GM12878 (cell line): ENCODE data around the gene SLC9A3. TPM values are rescaled to one million over a fixed set of nuclear protein-coding genes. Genes with fewer than 3 reads are reported as not detected.

ENCODE experiments used
- ATAC-seq: fragments of 200-7000 bp; cut with Tn5 transposase; 3 replicates; pipeline ENCODE4 v1.9.1; 2020; ENCODE audit warnings: mild to moderate bottlenecking, moderate library complexity
- BruUV-seq: library from RNA; stranded (reverse); fragments of 400-500 nt; replicated peaks from 2 replicates; lab custom pipeline; 2021; lab: Mats Ljungman, UMichigan
- CTCF ChIA-PET: fragments of 300-600 bp; sonication (Branson Sonifier 250); formaldehyde crosslinking; extraction: SDS; loops from one replicate; lab custom pipeline; 2021; ENCODE audit warnings: inconsistent platforms; lab: Yijun Ruan, JAX
- POLR2A ChIA-PET: fragments of 350-600 bp; formaldehyde crosslinking; extraction: SDS; loops from one replicate; lab custom pipeline; 2021; ENCODE audit warnings: inconsistent platforms; lab: Charles Lee
- RAD21 ChIA-PET: fragments of 300-600 bp; sonication (Branson Sonifier 250); formaldehyde crosslinking; loops from one replicate; lab custom pipeline; 2023; ENCODE audit warnings: antibody characterized with exemption; ENCODE audit not compliant: unreplicated experiment; lab: Charles Lee
- SMC1A ChIA-PET: fragments of 300-600 bp; sonication (Branson Sonifier 250); formaldehyde crosslinking; loops from one replicate; lab custom pipeline; 2023; ENCODE audit not compliant: unreplicated experiment, uncharacterized antibody; lab: Charles Lee
- DNase-seq: peaks from one replicate; pipeline ENCODE4 v3.0.0-alpha.2; 2011; ENCODE audit warnings: low read depth, low spot score
- FAIRE-seq: peaks from 3 replicates; lab custom pipeline; 2011; peaks lifted over from hg19 to GRCh38; lab: Jason Lieb, UNC
- H2AFZ ChIP-seq: 2 replicates; pipeline ENCODE4 v1.6.0; 2011; ENCODE audit warnings: low read depth, low read length, control low read depth; ENCODE audit not compliant: control insufficient read depth
- H3K27ac ChIP-seq: 2 replicates; pipeline ENCODE4 v1.5.1; 2011; ENCODE audit warnings: control low read depth; ENCODE audit not compliant: control insufficient read depth, insufficient read depth
- H3K27me3 ChIP-seq, 2 experiments: replicated peaks in 1 of 2; 2 replicates each; pipeline versions ENCODE4 v1.6.0 to v1.6.1; 2011; ENCODE audit warnings: low read length in 1 of 2; ENCODE audit not compliant: control insufficient read depth in 2 of 2, insufficient read depth in 2 of 2
- H3K36me3 ChIP-seq, 2 experiments: 2 replicates each; pipeline ENCODE4 v1.5.1; 2011; ENCODE audit warnings: low read length in 1 of 2; ENCODE audit not compliant: control insufficient read depth in 2 of 2, insufficient read depth in 2 of 2
- H3K4me1 ChIP-seq: 2 replicates; pipeline ENCODE4 v1.6.1; 2011; ENCODE audit warnings: mild to moderate bottlenecking, low read length, moderate library complexity, mixed read lengths; ENCODE audit not compliant: control insufficient read depth, insufficient read depth
- H3K4me2 ChIP-seq: 2 replicates; pipeline ENCODE4 v1.6.0; 2011; ENCODE audit warnings: control low read depth; ENCODE audit not compliant: control insufficient read depth, insufficient read depth
- H3K4me3 ChIP-seq: fragments of 200-600 bp; sonication (generic); 2 replicates; pipeline ENCODE4 v1.5.1; 2016
- H3K79me2 ChIP-seq: 2 replicates; pipeline ENCODE4 v1.6.0; 2011; ENCODE audit warnings: low read length; ENCODE audit not compliant: control insufficient read depth, insufficient read depth
- H3K9ac ChIP-seq: 2 replicates; pipeline ENCODE4 v1.8.0; 2011; ENCODE audit warnings: low read length, control low read depth, mixed read lengths; ENCODE audit not compliant: control insufficient read depth, insufficient read depth
- H3K9me3 ChIP-seq: replicated peaks from 3 replicates; pipeline ENCODE4 v1.5.1; 2011; ENCODE audit warnings: mild to moderate bottlenecking, low read length; ENCODE audit not compliant: control insufficient read depth, insufficient read depth
- H4K20me1 ChIP-seq: 2 replicates; pipeline ENCODE4 v1.6.0; 2011; ENCODE audit not compliant: control insufficient read depth, insufficient read depth
- BACH1 ChIP-seq: fragments of 450-650 bp; IDR thresholded peaks from 2 replicates; pipeline ENCODE4 v1.6.1; 2017; ENCODE audit warnings: mild to moderate bottlenecking, borderline replicate concordance
- BCL11A ChIP-seq: IDR thresholded peaks from 2 replicates; pipeline ENCODE4 v1.6.1; 2011; ENCODE audit warnings: low read depth, low read length
- FOXK2 ChIP-seq: fragments of 450-650 bp; IDR thresholded peaks from 2 replicates; pipeline ENCODE4 v1.6.1; 2017; ENCODE audit warnings: mild to moderate bottlenecking, moderate library complexity
- HDAC2 ChIP-seq: fragments of 200-600 bp; sonication (generic); IDR thresholded peaks from 2 replicates; pipeline ENCODE4 v1.6.1; 2017
- JUND ChIP-seq: IDR thresholded peaks from 2 replicates; pipeline ENCODE4 v1.6.1; 2012; ENCODE audit warnings: low read depth, mild to moderate bottlenecking, low read length, improper control_type of control experiment, moderate library complexity
- NR2C1 ChIP-seq: fragments of 450-650 bp; IDR thresholded peaks from 2 replicates; pipeline ENCODE4 v1.6.1; 2017; ENCODE audit warnings: antibody characterized with exemption, mild to moderate bottlenecking, moderate library complexity
- NR2F1 ChIP-seq: fragments of 450-650 bp; conservative IDR thresholded peaks from 2 replicates; pipeline ENCODE4 v1.6.1; 2017; ENCODE audit warnings: mild to moderate bottlenecking
- POLR2AphosphoS2 ChIP-seq: IDR thresholded peaks from 2 replicates; pipeline ENCODE4 v1.6.1; 2011; ENCODE audit warnings: low read depth, mild to moderate bottlenecking, low read length, improper control_type of control experiment, moderate library complexity
- PRDM15 ChIP-seq: fragments of 450-650 bp; formaldehyde crosslinking; IDR thresholded peaks from 2 replicates; pipeline ENCODE4 v1.4.0; 2020; ENCODE audit warnings: mild to moderate bottlenecking, moderate library complexity
- RELB ChIP-seq: fragments of 450-650 bp; IDR thresholded peaks from 2 replicates; pipeline ENCODE4 v1.6.1; 2017; ENCODE audit warnings: low read depth, mild to moderate bottlenecking, moderate library complexity
- TAF1 ChIP-seq: IDR thresholded peaks from 2 replicates; pipeline ENCODE4 v1.6.1; 2011; ENCODE audit warnings: mild to moderate bottlenecking, low read depth, low read length, borderline replicate concordance
- ZBED1 ChIP-seq: IDR thresholded peaks from 2 replicates; pipeline ENCODE4 v1.6.1; 2016; ENCODE audit warnings: borderline replicate concordance
- ZNF384 ChIP-seq: IDR thresholded peaks from 2 replicates; pipeline ENCODE4 v1.6.1; 2012; ENCODE audit warnings: low read depth, mild to moderate bottlenecking, low read length, improper control_type of control experiment, borderline replicate concordance
- ZZZ3 ChIP-seq: IDR thresholded peaks from 2 replicates; pipeline ENCODE4 v1.6.1; 2011; ENCODE audit warnings: low read depth; ENCODE audit not compliant: control insufficient read depth, insufficient read length
- WGBS: methylation state at CpG from one replicate; pipeline ENCODE4 v1.1.6; 2016; ENCODE audit warnings: low lambda C conversion rate; ENCODE audit not compliant: insufficient replicate concordance, insufficient coverage; ENCODE audit errors: missing lambda C conversion rate; 5-methylcytosine and 5-hydroxymethylcytosine counted together
- in situ Hi-C: fragments of 300-500 bp; cut with MboI; formaldehyde crosslinking; loops from 9 replicates; pipeline ENCODE4 v1.14.3; 2018; ENCODE audit warnings: mixed read lengths
- intact Hi-C: fragments of 100-400 bp; cut with micrococcal nuclease; formaldehyde crosslinking; loops from one replicate; pipeline ENCODE4 v1.14.2; 2022; ENCODE audit not compliant: unreplicated experiment
- polyA plus RNA-seq, 11 experiments: library from polyadenylated mRNA; depleted of rRNA in 4 of 11; unstranded in 6 of 11; stranded (reverse) in 5 of 11; fragments of >200 nt; fragmentation: Nextera tagmentation in 4 of 11; fragmentation: Illumina TruSeq in 1 of 11; extraction: Ambion mirVana in 4 of 11; extraction: Trizol in 1 of 11; gene quantifications; 1 replicate in 1 of 11; 2 replicates in 10 of 11; pipeline versions ENCODE4 v1.2.1 to v1.2.3, GENCODE V29; 2011 to 2016; ENCODE audit warnings: inconsistent platforms in 2 of 11, missing spikeins in 2 of 11, low read depth in 1 of 11
- total RNA-seq, 4 experiments: library from RNA; depleted of rRNA in 3 of 4; stranded (reverse); fragments of >200 nt in 3 of 4; fragmentation: Illumina TruSeq in 1 of 4; extraction: Trizol in 1 of 4; gene quantifications; 2 replicates each; pipeline versions ENCODE4 v1.2.1 to v1.2.3, GENCODE V29; 2013 to 2021

The SLC9A3 gene
- total and polyA plus RNA-seq, 10 of the 15 experiments (the other 5 are each of a cell fraction or from before 2014, with no cell fraction given): 0.04 to 5.2 (median 2.3) TPM; not detected in 1

- H3K9me3 ChIP-seq: no peaks in the 10 kb centered on the region
- no peak for DNase-seq
- peaks cover 31% of the 10 kb centered on the region for H3K79me2 ChIP-seq
- intact Hi-C loops (no loop called here), in situ Hi-C loops (no loop called here)
- BruUV-seq: no TSS peak
- peak overlapping the region; percentile 87 for H3K9ac ChIP-seq
- POLR2A ChIA-PET: no interaction called here
- peaks cover 2 to 3% of the 10 kb centered on the region in 2 experiments; a peak in 3 of 4 replicates for H3K36me3 ChIP-seq
- no peaks in the 10 kb centered on the region for H3K27me3 ChIP-seq
- RAD21 ChIA-PET: interaction anchor here (1.2 kb wide), 1 partner anchor 16 kb away, joined by 3 read pairs; no protein-coding TSS in a partner anchor
- H4K20me1 ChIP-seq: no peaks in the 10 kb centered on the region
- no peak overlapping the region for H2AFZ ChIP-seq
- CTCF ChIA-PET: interaction anchor here (3.6 kb wide), 1 partner anchor 124 kb away, joined by 21 read pairs; no protein-coding TSS in a partner anchor
- TF ChIP-seq JUND: no peak
- no peak for TF ChIP-seq BCL11A
- no peak for TF ChIP-seq HDAC2
- no peak for TF ChIP-seq PRDM15 (CRISPR knock-in tag)
- TF ChIP-seq TAF1: no peak
- no peak for TF ChIP-seq BACH1
- TF ChIP-seq NR2C1: no peak
- TF ChIP-seq NR2F1: no peak
- no peak for TF ChIP-seq ZZZ3
- no peak for TF ChIP-seq RELB
- no peak for TF ChIP-seq ZBED1
- TF ChIP-seq POLR2AphosphoS2: no peak
- TF ChIP-seq FOXK2: no peak
- TF ChIP-seq ZNF384: no peak
- SMC1A ChIA-PET: interaction anchor here (0.9 kb wide), 1 partner anchor 11 kb away, joined by 3 read pairs; no protein-coding TSS in a partner anchor
- peak overlapping the region; percentile 81 for H3K4me3 ChIP-seq
- WGBS: 90% methylated on average over 5 of the region's 5 CpGs
- FAIRE-seq: no peak
- peak overlapping the region; percentile 81 for H3K27ac ChIP-seq
- peak overlapping the region; percentile 96 for H3K4me2 ChIP-seq
- ATAC-seq: no peak
- peaks cover 23% of the 10 kb centered on the region for H3K4me1 ChIP-seq
Observed at GRCh38 chr5:441996-442334, 82.3 kb downstream of the SLC9A3 start.
